Activated naive CD4-positive, alpha-beta T cell treated with anti-CD3 and anti-CD28 coated beads, Interleukin-2, amount 10 ng/mL, durations not matched to agents 7 days and 5 days (primary cell): ENCODE measurements around the gene ANLN.
A peak's percentile ranks its signal among the peaks of the same experiment; 100 is the strongest.
"Not testable (repeated sequence)": the region's sequence is repeated elsewhere in the genome, so short reads cannot be mapped to it uniquely, and the experiment has no call there.

Source experiments
- CTCF ChIA-PET: fragments of 350-600 bp; sonication (Branson Sonifier 250); formaldehyde crosslinking; loops from one replicate; lab custom pipeline; 2021; ENCODE audit warnings: antibody characterized with exemption; lab: Charles Lee
- DNase-seq: peaks from one replicate; pipeline ENCODE4 v3.0.0-alpha.2; 2020
- H3K27ac Mint-ChIP-seq: one replicate; pipeline ENCODE4 v1.8.0; 2021; ENCODE audit warnings: mild to moderate bottlenecking, moderate library complexity, mixed read lengths
- H3K27me3 Mint-ChIP-seq: one replicate; pipeline ENCODE4 v1.8.0; 2021; ENCODE audit warnings: mild to moderate bottlenecking, mixed read lengths
- H3K36me3 Mint-ChIP-seq: one replicate; pipeline ENCODE4 v1.8.0; 2021; ENCODE audit warnings: mixed read lengths
- H3K4me1 Mint-ChIP-seq: one replicate; pipeline ENCODE4 v1.8.0; 2021; ENCODE audit warnings: mixed read lengths
- H3K4me3 Mint-ChIP-seq: one replicate; pipeline ENCODE4 v1.8.0; 2021; ENCODE audit warnings: mild to moderate bottlenecking, moderate library complexity, mixed read lengths
- H3K9me3 Mint-ChIP-seq: one replicate; pipeline ENCODE4 v1.8.0; 2021; ENCODE audit warnings: mixed read lengths

Gene ANLN

DNA sequence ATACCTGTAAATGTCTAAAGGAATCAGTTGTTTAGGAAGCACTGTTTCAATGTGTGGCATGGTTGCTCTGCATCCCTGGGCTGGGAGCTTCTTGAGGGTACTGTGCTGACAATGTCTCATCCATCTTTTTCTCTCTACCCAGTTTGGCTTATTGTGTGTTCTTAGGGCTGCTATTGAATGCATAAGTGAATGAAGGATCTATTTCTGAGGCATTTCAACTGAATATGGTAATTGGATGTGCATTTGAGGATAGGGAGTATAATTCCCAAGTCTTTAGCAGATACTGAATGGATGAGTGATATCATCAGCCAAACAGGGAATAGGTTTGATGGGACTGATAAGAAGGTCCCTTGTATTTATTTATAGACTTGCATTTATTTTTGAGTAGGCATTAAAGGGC is 64.1 kb downstream of the ANLN start:
- H3K27me3 Mint-ChIP-seq: no peaks in the 10 kb centered on the region
- no peak overlapping the region for H3K27ac Mint-ChIP-seq
- DNase-seq: no peak
- no peaks in the 10 kb centered on the region for H3K4me1 Mint-ChIP-seq
- H3K4me3 Mint-ChIP-seq: no peak overlapping the region
- H3K9me3 Mint-ChIP-seq: no peaks in the 10 kb centered on the region
- peaks cover 44% of the 10 kb centered on the region for H3K36me3 Mint-ChIP-seq
- CTCF ChIA-PET: no interaction called here

DNA sequence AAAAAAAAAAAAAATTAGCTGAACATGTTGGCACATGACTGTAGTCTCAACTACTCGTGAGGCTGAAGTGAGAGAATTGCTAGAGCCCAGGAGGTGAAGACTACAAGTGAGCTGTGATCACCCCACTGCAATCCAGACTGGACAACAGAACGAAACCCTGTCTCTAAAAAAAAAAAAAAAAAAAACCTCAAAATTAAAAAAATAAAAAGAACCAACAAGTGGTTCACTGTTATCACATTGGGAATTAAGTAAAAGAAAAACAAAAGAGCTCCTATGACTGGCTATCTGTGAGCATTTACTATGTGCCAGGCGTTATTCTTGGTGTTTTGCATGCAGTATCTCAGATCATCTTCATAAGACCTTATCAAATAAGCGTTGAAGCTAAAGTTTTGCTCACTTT is 66.0 kb downstream of the ANLN start:
- Mint-ChIP-seq H3K36me3 (peaks cover 30% of the 10 kb centered on the region), H3K4me3 (no peak overlapping the region), H3K4me1 (no peaks in the 10 kb centered on the region), H3K27me3 (no peaks in the 10 kb centered on the region), H3K9me3 (no peaks in the 10 kb centered on the region), H3K27ac (no peak overlapping the region)
- no peak for DNase-seq
- CTCF ChIA-PET: interaction anchor here (1.1 kb wide), 1 partner anchor 15 kb away, joined by 3 read pairs; no protein-coding TSS in a partner anchor

DNA sequence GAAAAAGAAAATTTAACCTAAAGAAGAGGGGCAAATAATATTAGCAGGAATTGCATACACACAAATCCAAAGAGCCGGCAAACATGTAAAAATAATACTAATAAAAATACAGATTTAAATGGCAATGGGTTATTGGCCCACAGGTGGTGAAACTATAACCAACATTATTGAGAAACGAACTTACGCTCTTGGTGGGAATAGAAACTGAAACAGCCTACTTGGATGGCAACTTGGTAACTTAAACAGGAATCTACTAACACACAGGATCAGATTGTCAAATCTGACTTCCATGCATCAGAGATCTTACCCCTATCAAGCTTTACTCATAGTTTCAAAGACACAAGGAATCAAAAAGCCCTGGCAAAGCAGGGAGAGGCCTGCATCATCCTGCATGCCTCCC is 66.5 kb downstream of the ANLN start:
- Mint-ChIP-seq H3K27me3 (no peaks in the 10 kb centered on the region), H3K4me3 (no peak overlapping the region), H3K27ac (no peak overlapping the region), H3K9me3 (no peaks in the 10 kb centered on the region), H3K4me1 (no peaks in the 10 kb centered on the region), H3K36me3 (peaks cover 25% of the 10 kb centered on the region)
- no peak for DNase-seq
- CTCF ChIA-PET: interaction anchor here (1.1 kb wide), 1 partner anchor 15 kb away, joined by 3 read pairs; no protein-coding TSS in a partner anchor

DNA sequence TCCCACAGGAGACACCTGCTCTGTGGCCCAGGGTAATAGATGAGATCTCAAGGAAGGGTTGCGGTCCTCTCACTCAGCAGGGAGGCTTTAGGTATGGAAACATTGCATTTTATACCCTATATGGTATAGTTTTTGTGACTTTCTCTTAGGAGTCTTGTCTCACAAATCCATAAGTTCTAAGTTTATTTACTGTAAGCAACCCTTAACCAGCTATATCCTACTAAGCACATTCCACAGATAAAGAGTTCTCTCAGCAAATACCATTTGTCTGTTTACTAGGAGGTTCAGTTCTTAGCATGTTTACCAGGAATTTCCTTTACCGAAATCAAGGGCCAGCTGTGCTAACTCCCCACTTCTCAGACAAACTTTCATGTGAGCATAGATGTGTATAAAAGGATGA is 66.9 kb downstream of the ANLN start:
- no peak overlapping the region for H3K4me3 Mint-ChIP-seq
- no peaks in the 10 kb centered on the region for H3K9me3 Mint-ChIP-seq
- no peak for DNase-seq
- CTCF ChIA-PET: no interaction called here
- H3K27me3 Mint-ChIP-seq: no peaks in the 10 kb centered on the region
- peaks cover 21% of the 10 kb centered on the region for H3K36me3 Mint-ChIP-seq
- no peak overlapping the region for H3K27ac Mint-ChIP-seq
- no peaks in the 10 kb centered on the region for H3K4me1 Mint-ChIP-seq

DNA sequence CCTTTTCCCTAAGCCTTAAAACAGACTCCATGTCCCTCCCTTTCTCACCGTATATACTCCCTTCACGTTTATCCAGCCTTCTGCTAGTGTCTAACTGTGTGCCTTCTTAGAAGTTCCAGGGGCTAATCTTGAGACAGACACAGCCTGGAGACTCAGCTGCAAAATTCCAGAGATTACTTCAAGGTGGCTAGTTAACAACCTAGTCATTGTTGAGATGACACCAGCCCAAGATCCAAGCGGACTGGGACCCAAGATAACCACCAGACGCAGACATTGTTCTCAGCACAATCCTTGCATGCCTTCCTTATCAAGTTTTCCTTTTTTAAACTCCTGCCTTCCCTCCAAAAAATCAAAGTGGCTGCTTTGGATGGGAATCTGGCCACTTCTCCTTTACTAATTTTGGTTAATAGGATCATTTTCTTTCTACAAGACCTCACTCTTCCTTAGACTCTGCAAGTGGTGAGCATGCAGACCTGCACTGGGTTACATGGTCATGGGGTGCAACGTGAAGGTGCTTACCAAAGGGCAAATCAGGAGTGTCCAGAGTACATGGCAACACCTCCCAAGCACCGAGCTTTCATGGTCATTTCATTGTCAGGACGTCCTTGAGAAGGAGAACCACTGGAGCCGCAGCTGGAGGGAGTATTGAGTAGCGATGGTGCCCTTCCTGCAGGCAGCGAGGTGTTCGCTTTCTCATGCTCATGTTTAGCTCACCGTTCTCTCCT is 69.7 kb downstream of the ANLN start:
- Mint-ChIP-seq H3K4me3 (no peak overlapping the region), H3K27ac (no peak overlapping the region), H3K36me3 (peaks cover 3% of the 10 kb centered on the region), H3K27me3 (no peaks in the 10 kb centered on the region), H3K4me1 (no peaks in the 10 kb centered on the region), H3K9me3 (no peaks in the 10 kb centered on the region)
- DNase-seq: no peak
- CTCF ChIA-PET: no interaction called here

DNA sequence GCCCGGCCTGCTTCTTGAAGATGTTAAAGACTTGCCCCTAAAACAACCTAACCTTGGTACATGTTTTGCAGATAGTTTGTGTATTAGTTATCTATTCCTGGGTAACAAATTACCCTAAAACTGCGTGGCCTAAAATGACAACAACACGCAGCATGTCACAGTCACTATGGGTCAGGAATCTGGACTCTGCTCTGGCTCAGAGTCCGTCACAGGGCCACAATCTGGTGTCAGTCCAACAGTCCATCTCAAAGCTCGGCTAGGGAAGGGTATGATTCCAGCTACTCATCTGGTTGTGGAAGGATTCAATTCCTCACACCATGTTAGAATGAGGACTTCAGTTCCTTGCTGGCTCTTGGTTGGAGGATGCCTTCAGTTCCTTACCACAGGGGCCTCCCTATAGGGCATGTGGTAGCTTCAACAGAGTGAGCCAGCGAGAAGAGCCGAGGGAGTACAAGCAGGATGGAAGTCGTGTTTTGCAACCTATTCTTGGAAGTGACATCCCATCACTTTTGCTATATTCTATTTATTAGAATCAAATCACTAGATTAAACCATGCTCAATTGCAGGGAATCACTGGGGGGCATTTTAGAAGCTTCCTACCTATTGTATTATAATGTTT is 71.3 kb downstream of the ANLN start:
- CTCF ChIA-PET: no interaction called here
- Mint-ChIP-seq H3K4me3 (no peak overlapping the region), H3K9me3 (no peaks in the 10 kb centered on the region), H3K4me1 (no peaks in the 10 kb centered on the region), H3K27ac (no peak overlapping the region), H3K36me3 (peaks cover under 1% of the 10 kb centered on the region), H3K27me3 (peaks cover 6% of the 10 kb centered on the region)
- DNase-seq: no peak

DNA sequence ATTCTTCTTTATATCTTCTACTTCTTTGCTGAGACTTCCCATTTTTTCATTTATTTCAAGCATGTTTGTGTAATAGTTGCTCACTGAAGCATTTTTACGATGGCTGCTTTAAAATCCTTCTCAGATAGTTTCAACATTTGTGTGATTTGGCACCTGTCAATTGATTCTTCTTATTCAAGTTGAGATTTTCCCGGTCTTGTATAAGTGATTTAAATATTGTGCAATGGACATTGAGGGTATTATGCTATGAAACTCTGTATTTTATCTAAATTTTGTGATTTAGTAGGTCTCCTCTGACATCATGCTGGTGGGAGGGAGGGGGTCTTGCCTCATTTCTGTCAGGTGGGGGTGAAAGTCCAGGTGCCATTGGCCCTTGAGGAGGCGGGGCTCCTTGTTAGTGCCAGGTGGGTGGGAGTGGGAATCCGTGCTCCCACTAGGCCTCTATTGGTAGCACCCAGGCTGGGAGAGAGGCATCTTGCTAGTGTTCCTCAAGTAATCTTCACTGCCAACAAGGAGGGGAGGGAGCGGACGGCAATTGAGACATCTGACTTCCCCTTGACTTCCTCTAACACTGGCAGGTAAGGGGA is 73.0 kb downstream of the ANLN start:
- Mint-ChIP-seq H3K4me3 (no peak overlapping the region), H3K9me3 (no peaks in the 10 kb centered on the region), H3K27ac (no peak overlapping the region), H3K27me3 (peaks cover 13% of the 10 kb centered on the region), H3K4me1 (no peaks in the 10 kb centered on the region), H3K36me3 (no peaks in the 10 kb centered on the region)
- no peak for DNase-seq
- CTCF ChIA-PET: interaction anchor here (1.1 kb wide), 1 partner anchor 27 kb away, joined by 3 read pairs; no protein-coding TSS in a partner anchor

DNA sequence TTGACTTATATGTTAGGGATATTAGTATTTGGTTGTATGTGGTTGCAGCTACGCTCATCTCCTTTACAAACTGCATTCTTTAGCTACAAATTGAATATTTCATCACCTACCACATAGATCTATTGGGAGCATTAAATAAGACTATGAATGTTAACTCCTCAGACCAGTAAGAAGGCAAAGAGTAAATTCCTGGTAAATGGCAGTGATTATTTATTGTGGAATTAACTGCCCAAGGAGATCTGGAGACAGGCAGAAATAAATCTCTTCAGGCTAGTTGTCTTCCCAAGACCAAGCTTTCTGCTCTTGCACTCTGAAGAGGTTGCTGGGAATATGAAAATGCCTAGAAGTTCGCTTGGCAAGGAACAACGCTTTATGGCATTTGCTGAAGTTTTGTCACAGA is 74.6 kb downstream of the ANLN start:
- Mint-ChIP-seq H3K9me3 (no peaks in the 10 kb centered on the region), H3K36me3 (no peaks in the 10 kb centered on the region), H3K4me3 (no peak overlapping the region), H3K4me1 (no peaks in the 10 kb centered on the region), H3K27ac (no peak overlapping the region), H3K27me3 (peaks cover 13% of the 10 kb centered on the region)
- CTCF ChIA-PET: interaction anchor here (0.7 to 1.2 kb wide), 3 partner anchors 9 to 11 kb away, joined by 3 to 4 read pairs (median 4); no protein-coding TSS in a partner anchor
- no peak for DNase-seq

DNA sequence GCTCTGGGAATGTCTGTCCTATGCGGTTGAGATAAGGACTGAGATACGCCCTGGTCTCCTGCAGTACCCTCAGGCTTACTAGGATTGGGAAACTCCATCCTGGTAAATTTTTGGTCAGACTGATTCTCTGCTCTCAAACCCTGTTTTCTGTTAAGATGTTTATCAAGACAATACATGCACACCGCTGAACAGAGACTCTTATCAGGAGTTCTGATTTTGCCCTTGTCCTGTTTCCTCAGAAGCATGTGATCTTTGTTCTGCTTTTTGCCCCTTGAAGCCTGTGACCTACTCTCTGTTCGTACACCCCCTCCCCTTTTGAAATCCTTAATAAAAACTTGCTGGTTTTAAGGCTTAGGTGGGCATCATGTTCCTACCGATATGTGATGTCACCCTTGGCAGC is 76.3 kb downstream of the ANLN start:
- not testable (repeated sequence) for H3K27ac Mint-ChIP-seq

DNA sequence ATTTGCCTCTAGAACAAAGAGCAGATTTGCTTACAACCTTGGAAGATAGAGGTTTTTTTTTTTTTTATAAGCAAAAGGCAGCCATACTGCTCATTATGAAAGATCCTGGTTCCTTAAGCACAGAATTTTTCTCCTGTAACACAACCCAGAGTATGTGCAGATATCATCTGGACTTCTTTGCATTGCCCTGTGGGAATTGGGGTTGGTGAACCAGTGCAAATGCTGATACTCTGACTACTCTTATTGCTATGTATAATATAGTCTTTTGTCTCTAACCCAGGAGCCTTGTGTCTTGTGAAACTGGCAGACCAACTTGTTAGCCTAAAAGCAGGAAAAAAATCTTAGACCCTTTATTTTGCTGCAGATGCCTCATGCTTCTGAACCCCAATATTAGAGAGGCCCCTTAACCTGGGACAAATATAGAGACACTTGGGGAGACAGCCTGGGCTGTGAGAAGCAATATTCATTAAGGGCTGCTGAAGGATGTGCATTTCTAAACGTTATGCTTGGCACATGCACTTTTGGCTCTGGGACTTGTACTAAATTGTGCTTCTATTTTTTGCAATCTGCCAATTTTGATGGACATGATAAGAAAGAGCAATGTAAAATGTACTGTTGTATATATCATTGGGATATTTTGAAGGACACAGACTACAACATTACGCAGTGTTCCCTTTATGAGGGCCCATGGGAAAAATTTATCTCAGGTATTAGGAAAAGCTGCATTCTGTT is 78.9 kb downstream of the ANLN start:
- CTCF ChIA-PET: no interaction called here
- Mint-ChIP-seq H3K4me3 (no peak overlapping the region), H3K27me3 (peaks cover 13% of the 10 kb centered on the region), H3K4me1 (no peaks in the 10 kb centered on the region), H3K36me3 (no peaks in the 10 kb centered on the region), H3K9me3 (no peaks in the 10 kb centered on the region), H3K27ac (no peak overlapping the region)
- no peak for DNase-seq

More for the DNA sequence above, 76.3 kb downstream of the ANLN start:
- DNase-seq, H3K4me1 Mint-ChIP-seq, H3K4me3 Mint-ChIP-seq, H3K9me3 Mint-ChIP-seq, H3K36me3 Mint-ChIP-seq, CTCF ChIA-PET: not testable (repeated sequence)
- peaks cover 13% of the 10 kb centered on the region for H3K27me3 Mint-ChIP-seq

DNA sequence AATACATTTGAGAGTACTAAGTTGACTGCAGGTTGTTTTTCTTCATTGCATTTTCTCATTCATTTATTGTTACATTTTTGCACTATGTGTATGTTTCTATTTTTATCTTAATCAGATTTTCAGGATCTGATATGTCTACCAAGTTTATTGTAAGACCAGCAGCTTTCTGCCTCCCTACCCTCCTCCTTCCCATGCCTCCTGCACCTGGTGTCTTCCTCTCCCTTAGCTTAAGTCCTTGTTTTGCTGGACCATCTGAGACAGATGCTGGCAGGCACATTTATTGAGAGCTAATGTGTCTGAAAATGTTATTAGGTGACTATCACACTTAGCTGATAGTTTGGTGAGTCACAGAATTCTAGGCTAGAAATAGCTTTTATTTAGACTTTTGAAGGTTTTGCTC is 79.6 kb downstream of the ANLN start:
- no peaks in the 10 kb centered on the region for H3K36me3 Mint-ChIP-seq
- H3K4me1 Mint-ChIP-seq: peaks cover 5% of the 10 kb centered on the region
- CTCF ChIA-PET: interaction anchor here (0.7 kb wide), 1 partner anchor 713 kb away, joined by 3 read pairs; no protein-coding TSS in a partner anchor
- no peak overlapping the region for H3K4me3 Mint-ChIP-seq
- peaks cover 13% of the 10 kb centered on the region for H3K27me3 Mint-ChIP-seq
- H3K27ac Mint-ChIP-seq: no peak overlapping the region
- no peak for DNase-seq
- no peaks in the 10 kb centered on the region for H3K9me3 Mint-ChIP-seq

DNA sequence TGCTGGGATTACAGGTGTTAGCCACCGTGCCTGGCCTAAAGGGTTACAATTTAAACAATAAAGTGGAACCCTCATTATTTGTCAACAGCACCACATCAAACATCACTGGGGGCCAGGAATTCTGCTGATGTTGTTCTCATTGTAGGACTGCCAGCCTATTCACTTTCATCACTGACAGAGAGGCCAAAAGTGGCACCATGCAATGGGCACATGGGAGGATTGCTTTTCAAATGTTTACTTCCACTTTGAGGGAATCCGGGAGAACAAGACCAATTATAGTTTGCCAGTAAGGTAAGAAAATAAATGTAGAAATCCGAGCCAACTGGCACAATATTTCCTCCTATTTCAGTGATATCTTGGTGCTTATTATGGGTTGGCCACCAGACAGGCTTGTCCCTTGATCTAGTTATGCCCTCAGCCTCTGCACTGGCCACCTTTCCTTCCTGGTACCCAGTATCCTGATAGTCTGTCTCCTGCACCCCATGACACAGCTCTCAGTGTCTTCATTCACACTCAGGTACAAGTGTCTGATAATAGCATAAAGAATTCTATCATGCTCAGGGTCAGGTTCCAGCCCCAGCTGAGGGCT is 82.6 kb downstream of the ANLN start:
- CTCF ChIA-PET: interaction anchor here (0.9 to 5.0 kb wide), 7 partner anchors 8 to 727 kb away, joined by 3 to 32 read pairs (median 4); no protein-coding TSS in a partner anchor
- H3K4me3 Mint-ChIP-seq: no peak overlapping the region
- peaks cover 11% of the 10 kb centered on the region for H3K4me1 Mint-ChIP-seq
- no peak overlapping the region for H3K27ac Mint-ChIP-seq
- no peaks in the 10 kb centered on the region for H3K9me3 Mint-ChIP-seq
- no peaks in the 10 kb centered on the region for H3K27me3 Mint-ChIP-seq
- no peaks in the 10 kb centered on the region for H3K36me3 Mint-ChIP-seq
- DNase-seq: no peak

DNA sequence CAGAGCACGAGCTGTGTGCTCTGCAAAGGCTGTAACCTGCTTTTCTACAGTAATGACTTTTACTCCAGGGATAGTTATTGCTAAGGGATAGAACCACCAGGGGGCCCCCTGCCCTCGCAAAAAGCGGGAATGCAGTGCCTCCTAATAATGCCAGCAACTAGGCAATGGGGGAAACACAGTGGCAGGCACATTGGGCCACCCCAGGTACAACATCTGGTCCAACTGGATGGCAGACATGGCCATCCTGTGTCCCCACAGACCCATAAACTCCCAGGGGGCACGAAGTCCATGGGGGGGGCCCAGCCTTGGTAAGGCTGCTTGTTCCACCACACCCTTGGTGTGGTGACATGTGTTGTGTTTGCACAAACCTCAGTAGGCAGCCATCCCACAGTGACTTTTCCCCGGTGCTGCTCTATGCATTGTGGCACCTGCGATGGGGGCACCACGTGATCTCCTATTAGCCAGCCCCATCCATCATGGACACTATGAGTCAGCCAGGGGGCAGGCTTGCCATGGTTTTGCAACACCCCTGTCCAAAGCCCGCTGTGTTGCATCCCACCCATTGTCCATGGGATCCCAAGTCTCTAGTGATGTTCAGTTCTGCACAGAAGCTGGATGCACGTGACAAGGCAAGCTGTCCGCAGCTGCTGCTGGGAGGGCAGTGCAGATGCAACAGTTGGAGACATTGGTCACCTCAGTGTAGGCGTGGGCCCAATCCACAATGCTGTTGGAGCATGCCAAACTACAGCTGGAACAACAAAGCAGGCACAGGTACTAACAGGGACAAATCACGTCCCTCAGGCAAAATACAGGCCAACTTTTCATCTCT is 84.0 kb downstream of the ANLN start:
- H3K4me1 Mint-ChIP-seq: peaks cover 11% of the 10 kb centered on the region
- no peaks in the 10 kb centered on the region for H3K27me3 Mint-ChIP-seq
- DNase-seq: peak; percentile 52
- H3K4me3 Mint-ChIP-seq: no peak overlapping the region
- H3K36me3 Mint-ChIP-seq: no peaks in the 10 kb centered on the region
- no peak overlapping the region for H3K27ac Mint-ChIP-seq
- CTCF ChIA-PET: interaction anchor here (0.7 to 5.0 kb wide), 15 partner anchors 9 to 726 kb away, joined by 3 to 32 read pairs (median 4); no protein-coding TSS in a partner anchor
- no peaks in the 10 kb centered on the region for H3K9me3 Mint-ChIP-seq
